NCI-H1694 (cell line): Measurements from ENCODE around the gene SMARCA2.
A peak's percentile ranks its signal among the peaks of the same experiment; 100 is the strongest.

Source experiments
- DNase-seq: peaks from one replicate; lab custom pipeline; 2025; lab: John Stamatoyannopoulos, UW

The SMARCA2 gene

GRCh38 chr9:2093920-2094597 is 78.9 kb downstream of the SMARCA2 start:
- DNase-seq, result no peak

- DNase-seq, result no peak
Measured at GRCh38 chr9:2096376-2096970, 81.3 kb downstream of the SMARCA2 start.

DNA sequence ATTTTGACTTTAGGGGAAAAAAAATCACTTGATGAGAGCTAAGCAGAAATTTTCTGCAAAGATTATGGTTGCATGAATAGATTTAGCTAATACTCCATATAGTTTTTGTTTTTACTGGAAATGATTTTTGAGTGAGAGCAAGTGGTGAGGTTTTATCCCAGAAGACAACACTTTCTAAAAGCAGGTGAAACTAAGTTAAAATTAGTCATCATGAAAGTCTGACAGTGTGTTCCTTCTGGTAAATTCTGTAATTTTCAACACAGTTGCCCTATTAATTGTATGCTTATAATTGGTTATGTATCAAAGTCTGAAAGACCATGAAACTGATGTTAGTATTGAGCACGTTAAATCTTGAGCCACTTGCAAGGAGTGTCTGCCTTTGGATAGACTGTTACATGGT is 91.5 kb downstream of the SMARCA2 start:
- no peak for DNase-seq

DNA sequence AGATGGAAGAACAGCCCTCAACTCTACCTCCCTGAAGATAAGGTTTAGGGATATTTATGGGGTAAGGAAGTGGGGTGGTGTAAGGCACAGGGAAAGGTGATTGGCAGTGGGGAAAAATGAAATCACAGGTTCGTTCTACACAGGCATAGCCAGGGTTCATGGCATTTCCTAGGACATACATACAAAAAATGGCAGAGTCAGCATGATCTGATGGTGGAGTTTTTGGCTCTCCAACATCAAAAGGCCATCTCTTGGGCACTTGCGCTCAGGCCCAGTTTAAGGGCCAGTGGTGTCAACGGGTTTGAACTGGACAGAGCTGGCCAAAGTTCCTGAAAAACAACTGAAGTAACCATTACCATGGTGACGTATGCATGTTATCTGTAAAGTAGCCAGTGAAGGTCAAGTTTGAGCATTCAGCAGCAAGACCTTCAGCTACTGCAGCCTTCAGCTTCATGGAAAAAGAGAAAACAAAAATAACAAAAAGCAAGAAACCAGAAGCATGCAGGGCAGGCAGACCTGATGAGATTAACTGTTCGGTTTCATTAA is 92.8 kb downstream of the SMARCA2 start:
- DNase-seq, result no peak

DNA sequence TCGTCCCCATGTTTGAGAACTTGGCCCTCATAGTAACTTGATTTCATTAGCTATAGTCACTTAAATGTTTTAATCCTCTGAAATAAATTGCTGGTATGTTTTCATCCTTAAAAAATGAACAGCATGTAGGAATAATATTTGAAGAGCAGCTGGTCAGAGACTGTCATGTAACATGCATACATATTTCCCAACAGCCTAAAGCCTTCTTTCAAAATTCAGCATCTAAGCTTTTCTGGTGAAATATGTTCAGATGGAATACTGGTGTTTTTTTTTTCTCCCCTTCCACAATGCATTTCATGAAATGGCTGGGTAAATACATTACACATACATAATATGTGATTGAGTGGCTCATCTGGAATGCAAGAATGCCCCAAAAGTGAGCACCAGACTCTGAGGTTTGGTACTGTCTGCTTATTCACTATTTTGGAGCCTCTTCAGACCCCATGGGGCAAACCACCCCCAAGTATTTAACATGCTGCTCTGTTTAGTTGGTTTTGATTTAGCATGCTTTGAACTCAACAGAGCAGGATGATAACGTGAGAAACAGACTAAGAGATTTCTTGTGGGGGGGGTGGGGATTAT is 94.0 kb downstream of the SMARCA2 start:
- no peak for DNase-seq

- DNase-seq, result no peak
Measured at GRCh38 chr9:2110036-2110435, 94.9 kb downstream of the SMARCA2 start.

GRCh38 chr9:2116073-2116472 is 100.9 kb downstream of the SMARCA2 start:
- no peak for DNase-seq

- no peak for DNase-seq
Measured at GRCh38 chr9:2117527-2117926, 102.4 kb downstream of the SMARCA2 start.

DNA sequence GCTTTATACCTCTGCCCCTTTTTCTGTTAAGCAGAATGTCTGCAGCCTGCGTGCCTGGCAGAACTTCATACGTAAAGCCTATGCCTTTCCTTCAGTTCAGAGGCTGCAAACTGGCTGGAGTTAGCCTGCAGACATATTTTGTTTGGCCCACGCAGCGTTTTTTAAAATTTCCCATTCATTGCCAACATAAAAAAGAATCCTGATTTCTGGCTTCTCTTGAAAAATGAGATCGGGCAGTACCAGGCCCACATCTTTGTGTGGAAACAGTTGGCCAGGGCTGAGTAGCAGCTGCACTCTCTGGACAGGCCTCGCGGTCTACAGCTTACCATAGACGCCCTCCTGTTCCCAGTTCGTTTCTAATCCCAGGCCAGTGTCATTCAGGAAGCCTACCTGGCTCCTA is 104.4 kb downstream of the SMARCA2 start:
- DNase-seq, result no peak

DNA sequence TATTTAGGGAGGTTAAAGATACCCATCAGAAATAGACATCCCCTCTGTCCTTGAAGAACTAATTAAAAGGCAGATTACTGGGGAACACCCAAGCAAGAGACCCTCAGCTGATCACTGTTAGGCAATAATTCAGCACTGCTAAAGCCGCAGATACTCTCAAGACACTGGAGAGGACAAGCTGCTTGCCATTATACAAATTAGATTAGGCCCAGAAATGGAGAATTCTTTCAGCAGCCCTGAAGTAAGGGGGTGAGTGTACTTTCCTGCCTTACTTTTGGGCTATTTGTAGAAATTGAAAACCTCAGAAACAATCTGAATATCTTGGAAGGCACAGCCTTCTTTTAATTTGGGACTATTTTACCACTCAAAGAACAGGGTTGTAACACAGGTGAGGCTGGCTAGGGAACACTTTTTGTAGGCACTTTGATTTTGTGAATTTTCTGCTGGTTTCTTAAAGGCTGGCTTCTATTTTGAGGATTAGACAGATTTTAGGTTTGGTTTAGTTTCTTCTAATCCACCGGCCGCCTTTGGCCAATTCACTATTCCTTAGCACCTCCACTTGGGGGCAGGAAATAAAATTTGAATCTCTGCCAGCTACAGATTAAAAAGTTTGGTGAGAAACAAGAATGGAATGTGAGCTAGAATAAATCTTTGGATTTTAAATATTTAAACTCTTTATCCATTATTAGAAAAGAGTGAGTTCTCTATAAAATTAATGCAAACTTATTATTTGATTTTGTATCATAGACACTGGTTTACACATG is 106.0 kb downstream of the SMARCA2 start:
- DNase-seq, result no peak

DNA sequence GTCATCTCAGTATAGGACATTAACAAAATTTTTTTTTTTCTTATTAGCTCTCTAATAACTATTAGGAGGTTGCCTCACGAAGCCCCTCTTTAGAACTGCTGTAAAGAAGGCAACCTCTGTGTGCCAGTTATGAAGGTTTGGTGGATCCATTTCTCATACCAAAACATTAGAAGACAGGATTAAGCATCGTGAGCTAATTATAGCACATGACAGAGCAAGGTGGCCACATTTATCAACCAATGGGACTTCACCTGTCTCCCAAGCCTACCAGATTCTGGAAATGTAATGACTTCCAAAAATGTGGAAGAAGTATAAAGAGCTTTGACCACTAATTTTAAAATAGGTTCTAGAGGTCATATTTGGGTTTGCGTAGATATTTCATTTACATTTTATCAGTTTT is 107.2 kb downstream of the SMARCA2 start:
- no peak for DNase-seq

DNA sequence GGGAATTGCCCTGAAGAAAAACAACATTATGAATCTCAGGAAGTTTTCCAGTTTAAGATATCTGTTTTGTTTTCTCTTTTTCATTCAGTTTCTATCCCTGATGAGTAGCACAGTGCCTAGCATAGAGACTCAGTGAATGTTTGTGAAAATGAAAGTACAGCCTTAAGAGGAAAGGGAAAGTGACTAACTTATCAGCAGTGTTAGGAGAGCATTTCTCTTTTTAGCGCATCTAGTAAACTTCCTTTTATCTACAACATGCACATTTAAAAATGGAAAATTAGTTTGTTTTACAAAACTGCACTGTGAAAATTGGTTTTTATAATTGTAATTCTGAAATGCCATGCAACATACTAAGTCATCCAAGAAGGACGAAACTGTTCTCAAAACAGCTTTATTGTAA is 110.8 kb downstream of the SMARCA2 start:
- no peak for DNase-seq

GRCh38 chr9:2126331-2126803 is 111.2 kb downstream of the SMARCA2 start:
- no peak for DNase-seq

- no peak for DNase-seq
Measured at GRCh38 chr9:2127486-2127885, 112.3 kb downstream of the SMARCA2 start.

DNA sequence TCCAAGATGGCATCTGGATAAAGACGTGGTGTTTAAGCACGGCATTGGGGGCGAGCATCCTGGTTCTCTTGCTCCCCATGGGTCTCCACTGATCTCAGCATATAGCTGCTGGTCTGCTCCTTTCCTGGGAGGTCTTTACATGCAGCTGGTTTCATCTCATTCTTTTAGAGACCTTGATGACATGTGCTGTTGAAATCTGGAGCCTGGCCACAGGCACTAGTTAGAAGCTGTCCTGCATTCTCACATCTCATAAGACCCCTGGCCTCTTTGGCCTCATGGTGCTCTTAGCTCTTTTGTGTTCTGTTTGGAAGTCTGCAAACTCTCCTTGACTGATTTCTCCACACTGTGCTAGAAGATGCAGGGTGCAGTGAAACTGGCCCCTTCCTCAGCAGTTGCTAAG is 113.0 kb downstream of the SMARCA2 start:
- no peak for DNase-seq

GRCh38 chr9:2128618-2129017 is 113.5 kb downstream of the SMARCA2 start:
- no peak for DNase-seq

DNA sequence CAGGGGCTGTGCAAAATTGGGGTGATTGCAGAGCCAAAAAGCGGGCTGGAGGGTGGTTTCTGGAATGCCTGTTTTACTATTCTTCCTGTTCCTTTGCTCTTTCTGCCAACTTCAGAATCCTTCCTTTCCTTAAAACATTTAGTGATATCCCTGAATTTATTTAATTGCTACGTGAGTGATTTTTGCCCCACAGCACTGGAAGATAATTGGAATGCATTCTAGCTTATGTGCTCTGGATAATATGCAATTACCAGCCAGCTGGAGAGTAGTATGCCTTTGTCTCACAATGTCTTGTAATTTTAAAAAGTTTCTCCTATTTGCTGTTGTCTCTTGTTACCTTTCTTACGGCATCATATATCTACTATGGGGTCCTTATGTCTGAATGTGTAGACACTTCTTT is 115.8 kb downstream of the SMARCA2 start:
- no peak for DNase-seq

- peak; percentile 46 for DNase-seq
Measured at GRCh38 chr9:2132484-2133082, 117.4 kb downstream of the SMARCA2 start.

DNA sequence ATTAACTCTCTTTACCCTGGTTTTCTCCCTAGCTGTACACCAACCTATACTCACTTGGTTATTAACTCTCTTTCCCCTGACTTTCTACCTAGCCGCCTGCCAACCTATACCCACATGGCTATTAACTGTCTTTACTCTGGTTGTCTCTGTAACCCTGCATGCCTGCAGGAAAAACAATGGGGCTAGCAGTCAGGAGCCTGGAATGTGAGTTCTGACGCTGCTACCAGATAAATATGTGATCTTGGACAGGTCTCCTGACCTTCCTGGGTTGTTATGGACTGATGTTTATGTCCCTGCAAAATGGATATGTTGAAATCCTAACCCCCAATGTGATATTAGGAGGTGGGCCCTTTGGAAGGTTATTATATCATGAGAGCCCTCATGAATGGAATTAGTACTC is 119.2 kb downstream of the SMARCA2 start:
- no peak for DNase-seq

DNA sequence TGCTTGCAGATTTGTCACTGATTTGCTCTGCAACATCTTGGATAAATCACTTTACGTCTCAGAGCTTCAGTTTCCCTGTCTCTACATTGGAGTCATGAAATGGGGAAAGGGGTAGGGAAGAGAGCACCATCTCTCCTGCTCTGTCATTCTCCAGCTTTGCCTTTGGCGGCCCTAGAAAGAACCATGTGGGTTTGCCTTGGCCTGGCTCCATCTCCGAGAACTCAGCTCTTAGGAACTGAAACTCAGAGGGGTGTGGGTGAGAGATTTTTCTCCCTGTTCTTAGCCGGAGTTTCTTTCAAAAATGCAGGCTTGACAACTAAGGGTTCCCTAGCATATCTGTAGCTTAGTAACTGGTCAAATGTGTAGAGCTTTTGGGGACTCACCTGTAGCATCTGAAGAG is 123.5 kb downstream of the SMARCA2 start:
- DNase-seq, result no peak

GRCh38 chr9:2140600-2141223 is 125.6 kb downstream of the SMARCA2 start:
- no peak for DNase-seq

DNA sequence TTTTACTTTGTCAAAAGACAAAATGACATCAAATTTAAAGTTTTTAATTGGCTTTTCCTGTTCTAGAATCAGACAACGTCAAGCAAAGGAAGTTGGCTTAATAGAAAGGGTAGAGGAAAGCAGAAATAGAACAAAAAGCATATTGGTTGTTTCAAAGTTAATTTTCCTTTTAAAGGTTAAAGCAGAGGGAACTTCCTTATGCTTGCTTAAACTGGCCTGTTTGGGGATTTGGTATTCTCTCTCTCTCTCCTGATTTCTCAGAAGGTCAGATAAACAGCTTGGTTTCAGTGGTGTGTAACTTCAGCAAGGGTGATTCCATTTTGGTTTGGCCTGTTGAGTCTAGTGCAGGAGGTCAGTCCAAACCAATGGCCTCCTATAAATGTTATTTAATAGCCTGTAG is 127.1 kb downstream of the SMARCA2 start:
- no peak for DNase-seq
